ENCODE measurements around the gene RPS6KA2. TPM values are rescaled to one million over a fixed set of nuclear protein-coding genes. Genes with fewer than 3 reads are reported as not detected.

Gene RPS6KA2
- total and polyA plus RNA-seq, 2 experiments from 2014 or later: 12.5 to 25.3 TPM

- Mint-ChIP-seq H3K27ac (0 out of 2 replicates have a peak overlapping the region, but pooled peaks have one; percentile 32), H3K9me3 (no peaks in the 10 kb centered on the region), H3K27me3 (ENCODE audit: insufficient read depth, low read depth, poor library complexity) (peaks cover 2% of the 10 kb centered on the region), H3K4me1 (peaks cover 23% of the 10 kb centered on the region), H3K36me3 (ENCODE audit: low read depth) (0 out of 3 replicates have a peak, but pooled peaks cover 10% of the 10 kb centered on the region), H3K4me3 (no peak overlapping the region)
- Histone ChIP-seq H3K4me2 (no peak overlapping the region), H3K79me2 (replicated peaks; ENCODE audit: insufficient read depth) (no peaks in the 10 kb centered on the region), H3K9me2 (ENCODE audit: insufficient read depth) (no peaks in the 10 kb centered on the region), H3K27me3 (ENCODE audit: insufficient read depth) (no peaks in the 10 kb centered on the region), H4K20me1 (replicated peaks; ENCODE audit: insufficient read depth) (no peaks in the 10 kb centered on the region; the same call in 1 of the 2 replicates), H3K4me3 (no peak overlapping the region), H2AFZ (no peak overlapping the region), H3K4me1 (ENCODE audit: insufficient read depth) (peaks cover 10% of the 10 kb centered on the region), H3K36me3 (ENCODE audit: insufficient read depth) (no peaks in the 10 kb centered on the region), H3F3A (replicated peaks; ENCODE audit: low read depth) (peaks cover 7% of the 10 kb centered on the region; the same call in 1 of the 2 replicates), H3K27ac (ENCODE audit: low read depth) (no peak overlapping the region)
- TF ChIP-seq EZH2phosphoT487 (IDR thresholded peaks at IDR 0.05; ENCODE audit: unreplicated experiment): no peak
- no peak for TF ChIP-seq CTCF (conservative IDR thresholded peaks at IDR 0.05; ENCODE audit: low read depth in 2 of 2)
- TF ChIP-seq ZNF331 (CRISPR knock-in tag; IDR thresholded peaks at IDR 0.05; ENCODE audit: low read depth): no peak
- TF ChIP-seq ETS1 (IDR thresholded peaks at IDR 0.05): no peak
- no peak for TF ChIP-seq JUNB (IDR thresholded peaks at IDR 0.05; ENCODE audit: unreplicated experiment)
- TF ChIP-seq POLR2AphosphoS5 (IDR thresholded peaks at IDR 0.05; ENCODE audit: low read depth): no peak
- TF ChIP-seq EZH2 (IDR thresholded peaks at IDR 0.05; ENCODE audit: low read depth, unreplicated experiment): no peak
- no peak for TF ChIP-seq CREB1 (CRISPR knock-in tag; IDR thresholded peaks at IDR 0.05; ENCODE audit: low read depth)
- no peak for TF ChIP-seq ZNF462 (CRISPR knock-in tag; IDR thresholded peaks at IDR 0.05)
- TF ChIP-seq REST (IDR thresholded peaks at IDR 0.05; ENCODE audit: unreplicated experiment): no peak
- no peak for TF ChIP-seq STAT1 (IDR thresholded peaks at IDR 0.05; ENCODE audit: unreplicated experiment)
- DNase-seq (ENCODE audit: low spot score) (no peak), ATAC-seq (no peak)
These were observed 217.9 kb downstream of the RPS6KA2 start for GRCh38 chr6:166408936-166409755.
